GM21526 (cell line): ENCODE data around the gene ANKRD7.
A peak's percentile ranks its signal among the peaks of the same experiment; 100 is the strongest.
"Not testable (repeated sequence)": the region's sequence is repeated elsewhere in the genome, so short reads cannot be mapped to it uniquely, and the experiment has no call there.

Experiments used
- ATAC-seq: cut with Tn5 transposase; IDR thresholded peaks from one replicate; pipeline ENCODE4 v1.9.1; 2021; ENCODE audit warnings: moderate library complexity; ENCODE audit not compliant: unreplicated experiment, low FRiP score

ANKRD7 gene

DNA sequence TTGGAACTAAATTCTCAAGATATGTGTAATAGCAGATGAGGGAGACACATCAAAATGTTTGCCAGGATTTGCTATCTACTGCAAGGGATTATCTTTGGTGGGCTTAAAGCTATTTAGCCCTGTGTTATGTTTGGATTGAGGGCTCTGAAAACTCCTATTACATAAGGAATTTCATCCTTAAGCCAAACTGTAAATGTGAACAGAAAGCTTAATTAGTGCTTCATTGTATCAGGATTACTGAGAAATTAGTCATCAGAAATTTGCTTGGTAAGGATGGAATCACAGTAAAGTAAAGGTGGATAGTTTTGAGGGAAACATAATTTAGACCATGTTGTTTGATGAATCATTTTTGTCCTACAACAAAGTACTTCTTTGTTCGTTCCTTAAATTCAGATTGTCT, 8.3 kb downstream of the ANKRD7 start:
- no peak for ATAC-seq

DNA sequence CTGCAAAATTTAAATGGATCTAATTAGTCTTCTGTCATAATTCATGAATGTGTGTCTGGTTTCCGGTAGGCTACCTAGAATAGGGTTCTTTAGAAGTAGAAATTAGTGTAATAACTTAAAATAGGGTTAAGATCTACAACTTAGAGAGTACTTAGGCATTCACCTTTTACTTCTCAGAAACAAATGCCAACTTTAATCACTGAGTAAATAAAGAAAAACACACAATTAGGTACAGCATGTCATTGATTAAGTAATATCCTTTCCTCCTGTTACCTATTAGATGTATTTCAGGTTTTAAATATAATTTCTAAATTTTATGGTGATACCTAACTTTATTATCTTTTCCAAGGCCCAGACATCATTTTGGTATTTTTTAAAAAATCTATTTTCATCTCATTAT, 9.3 kb downstream of the ANKRD7 start:
- no peak for ATAC-seq

GRCh38 chr7:118239014-118239413, 14.5 kb downstream of the ANKRD7 start:
- ATAC-seq = no peak

DNA sequence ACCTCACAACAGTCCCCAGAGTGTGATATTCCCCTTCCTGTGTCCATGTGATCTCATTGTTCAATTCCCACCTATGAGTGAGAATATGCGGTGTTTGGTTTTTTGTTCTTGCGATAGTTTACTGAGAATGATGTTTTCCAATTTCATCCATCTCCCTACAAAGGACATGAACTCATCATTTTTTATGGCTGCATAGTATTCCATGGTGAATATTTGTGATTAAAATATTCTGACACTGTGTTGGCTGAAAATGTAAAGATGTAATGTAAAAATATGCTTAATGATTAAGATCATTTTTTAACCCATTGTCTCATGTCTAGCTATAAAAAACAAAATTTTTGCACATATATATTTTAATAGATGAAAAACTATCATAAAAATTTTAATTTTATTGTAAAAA, 15.8 kb downstream of the ANKRD7 start:
- not testable (repeated sequence) for ATAC-seq

DNA sequence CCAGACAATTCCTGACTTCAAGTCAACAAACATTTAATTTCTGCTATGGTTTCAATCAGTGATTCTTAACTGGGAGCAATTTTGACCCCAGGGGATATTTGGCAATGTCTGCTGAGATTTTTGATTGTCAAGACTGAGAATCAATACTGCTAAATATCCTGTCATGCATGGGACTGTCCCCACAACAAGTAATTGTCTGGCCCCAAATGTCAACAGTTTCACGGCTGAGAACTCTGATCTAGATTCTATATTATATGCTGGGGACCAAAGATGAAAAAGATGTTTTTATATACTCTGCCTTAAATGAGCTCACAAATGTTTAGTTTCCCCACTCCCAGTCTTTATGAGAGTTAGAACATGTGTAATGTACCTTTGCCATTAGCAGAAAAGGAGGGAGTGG, 19.2 kb downstream of the ANKRD7 start:
- no peak for ATAC-seq

- peak; percentile 72 for ATAC-seq
Measured at GRCh38 chr7:118245267-118246040, 20.9 kb downstream of the ANKRD7 start.

GRCh38 chr7:118250860-118251494, 26.5 kb downstream of the ANKRD7 start:
- no peak for ATAC-seq

- ATAC-seq = no peak
Measured at GRCh38 chr7:118252087-118252486, 27.6 kb downstream of the ANKRD7 start.

GRCh38 chr7:118259115-118259514, 34.6 kb downstream of the ANKRD7 start:
- no peak for ATAC-seq

GRCh38 chr7:118264836-118265235, 40.3 kb downstream of the ANKRD7 start:
- ATAC-seq = no peak

GRCh38 chr7:118280319-118281012, 56.0 kb downstream of the ANKRD7 start:
- no peak for ATAC-seq

DNA sequence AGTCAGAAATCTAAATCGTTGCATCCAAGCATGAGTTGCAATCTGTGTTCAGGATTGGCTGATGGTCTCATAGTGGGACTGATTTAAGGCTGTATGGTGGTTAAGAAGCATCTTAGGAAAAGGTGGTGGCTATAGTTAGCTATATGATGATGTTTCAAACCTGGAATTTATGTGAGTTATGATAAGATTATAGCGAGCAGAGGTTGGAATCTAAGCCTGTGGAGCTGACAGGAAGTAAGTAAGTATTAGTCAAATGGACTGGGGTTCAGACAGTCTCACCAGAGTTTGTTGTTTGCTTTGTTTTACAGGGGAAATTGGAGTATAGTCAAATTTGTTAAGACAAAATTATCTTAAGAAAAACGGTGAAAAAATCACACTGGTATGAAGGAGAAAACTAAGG, 56.7 kb downstream of the ANKRD7 start:
- ATAC-seq = no peak

DNA sequence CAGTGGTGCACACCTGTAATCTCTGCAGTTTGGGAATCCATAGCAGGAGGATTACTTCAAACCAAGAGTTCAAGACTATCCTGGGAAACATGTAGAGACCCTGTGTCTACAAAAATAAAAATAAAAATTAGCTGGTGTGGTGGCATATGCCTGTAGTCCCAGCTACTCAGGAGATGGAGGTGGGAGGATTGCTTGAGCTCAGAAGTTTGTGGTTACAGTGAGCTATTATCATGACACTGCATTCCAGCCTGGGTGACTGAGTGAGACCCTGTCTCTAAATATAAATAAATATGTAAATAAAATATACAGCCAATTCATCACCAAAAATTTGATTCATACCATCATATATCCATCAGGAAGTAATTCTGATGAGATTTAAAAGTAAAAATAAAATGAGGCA, 60.9 kb downstream of the ANKRD7 start:
- no peak for ATAC-seq

GRCh38 chr7:118286131-118286530, 61.6 kb downstream of the ANKRD7 start:
- no peak for ATAC-seq

- peak; percentile 93 for ATAC-seq
Measured at GRCh38 chr7:118288098-118288497, 63.6 kb downstream of the ANKRD7 start.

DNA sequence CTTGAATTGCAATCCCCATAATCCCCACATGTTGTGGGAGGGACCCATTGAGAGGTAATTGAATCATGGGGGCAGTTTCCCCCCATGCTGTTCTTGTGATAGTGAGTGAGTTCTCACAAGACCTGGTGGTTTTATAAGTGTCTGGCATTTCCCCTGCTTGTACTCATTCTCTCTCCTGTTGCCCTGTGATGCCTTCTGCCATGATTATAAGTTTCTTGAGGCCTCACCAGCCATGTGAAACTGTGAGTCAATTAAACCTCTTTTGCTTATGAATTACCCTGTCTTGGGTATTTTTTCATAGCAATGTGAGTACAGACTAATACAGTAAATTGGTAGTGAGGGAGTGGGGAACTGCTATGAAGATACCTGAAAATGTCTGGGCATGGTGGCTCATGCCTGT, 65.0 kb downstream of the ANKRD7 start:
- no peak for ATAC-seq
